CMK (cell line): ENCODE data around the gene EPHA7.

Experiments
- DNase-seq: peaks from one replicate; pipeline ENCODE4 v3.0.0-alpha.2; 2010; ENCODE audit warnings: low read depth

Gene EPHA7

GRCh38 chr6:93393554-93394074 lies 25.7 kb downstream of the EPHA7 start:
- no peak for DNase-seq

- no peak for DNase-seq
Measured at GRCh38 chr6:93392797-93393196, 26.6 kb downstream of the EPHA7 start.

GRCh38 chr6:93391965-93392364 lies 27.4 kb downstream of the EPHA7 start:
- DNase-seq: no peak

DNA sequence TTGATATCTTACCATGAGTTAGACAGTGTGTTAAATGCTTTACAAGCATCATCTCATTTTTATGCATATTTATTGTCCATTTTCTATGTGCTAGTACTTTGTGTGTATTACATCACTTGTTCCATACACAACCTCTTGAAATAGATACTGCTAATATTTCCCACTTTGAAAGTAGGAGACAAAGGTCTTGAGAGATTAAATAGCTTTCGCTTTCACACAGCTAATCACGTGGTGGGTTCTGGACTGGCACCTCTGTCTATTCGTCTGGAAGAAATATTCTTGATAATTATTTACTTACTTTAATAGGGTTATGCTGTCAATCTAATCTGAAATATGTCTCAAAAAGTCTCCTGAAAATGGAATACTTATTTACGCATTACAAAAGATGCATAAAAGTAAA lies 30.2 kb downstream of the EPHA7 start:
- DNase-seq: no peak

DNA sequence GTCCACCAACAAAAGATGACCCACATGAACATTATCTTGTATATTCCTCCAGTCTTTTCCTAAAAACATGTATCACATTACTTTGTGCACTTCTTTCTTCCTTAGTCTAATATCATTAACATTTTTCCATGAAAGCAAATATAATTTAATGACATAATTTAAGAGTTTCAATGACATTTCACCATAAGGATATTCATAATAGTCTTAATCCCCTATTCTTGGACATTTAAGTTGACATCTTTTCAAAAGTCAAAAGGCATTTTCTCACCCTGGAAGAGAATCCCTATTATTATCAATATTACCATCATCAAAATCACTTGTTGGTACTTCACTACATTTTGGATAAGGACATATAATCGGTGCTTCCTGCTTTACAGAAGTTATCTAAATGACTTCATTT lies 31.3 kb downstream of the EPHA7 start:
- DNase-seq: no peak

DNA sequence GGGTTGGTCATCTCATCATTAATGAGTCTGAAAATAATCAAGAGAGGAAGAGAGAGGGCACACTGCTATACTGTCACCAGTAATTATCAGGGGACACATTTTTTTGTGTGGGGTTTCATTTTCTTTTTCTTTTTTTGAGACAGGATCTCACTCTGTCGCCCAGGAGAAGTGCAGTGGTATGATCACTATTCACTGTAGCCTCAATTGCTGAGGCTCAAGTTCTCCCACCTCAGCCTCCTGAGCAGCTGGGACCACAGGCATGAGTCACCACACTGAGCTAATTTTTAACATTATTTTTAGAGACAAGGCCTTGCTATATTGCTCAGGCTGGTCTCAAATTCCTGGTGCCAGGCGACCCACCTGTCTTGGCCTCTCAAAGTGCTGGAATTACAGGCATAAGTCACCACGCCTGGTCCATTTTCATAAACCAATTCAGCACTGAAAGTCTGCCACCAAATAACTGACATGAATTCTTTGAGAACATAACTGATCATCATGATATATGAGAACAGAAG lies 43.3 kb downstream of the EPHA7 start:
- DNase-seq: no peak

GRCh38 chr6:93373445-93373844 lies 45.9 kb downstream of the EPHA7 start:
- no peak for DNase-seq

DNA sequence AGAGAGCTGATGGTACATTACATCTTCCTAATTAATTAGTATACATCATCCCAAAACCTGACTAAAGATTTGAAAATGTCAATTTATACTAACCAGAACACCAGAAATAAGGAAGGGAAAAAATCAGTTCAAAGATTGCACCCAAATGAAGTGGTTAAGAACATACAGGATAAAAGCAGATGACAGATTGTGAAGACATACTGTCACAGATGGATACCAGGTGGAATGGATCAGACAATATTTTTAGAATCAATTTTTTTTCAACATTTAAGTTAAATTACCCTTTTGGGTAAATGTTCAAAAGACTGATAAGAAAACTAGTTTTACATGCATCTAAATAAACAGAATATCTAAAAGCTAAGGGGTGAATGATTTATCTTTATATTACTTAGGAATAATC lies 47.6 kb downstream of the EPHA7 start:
- DNase-seq: no peak

- no peak for DNase-seq
Measured at GRCh38 chr6:93369586-93370134, 49.7 kb downstream of the EPHA7 start.

- no peak for DNase-seq
Measured at GRCh38 chr6:93366506-93366905, 52.9 kb downstream of the EPHA7 start.

DNA sequence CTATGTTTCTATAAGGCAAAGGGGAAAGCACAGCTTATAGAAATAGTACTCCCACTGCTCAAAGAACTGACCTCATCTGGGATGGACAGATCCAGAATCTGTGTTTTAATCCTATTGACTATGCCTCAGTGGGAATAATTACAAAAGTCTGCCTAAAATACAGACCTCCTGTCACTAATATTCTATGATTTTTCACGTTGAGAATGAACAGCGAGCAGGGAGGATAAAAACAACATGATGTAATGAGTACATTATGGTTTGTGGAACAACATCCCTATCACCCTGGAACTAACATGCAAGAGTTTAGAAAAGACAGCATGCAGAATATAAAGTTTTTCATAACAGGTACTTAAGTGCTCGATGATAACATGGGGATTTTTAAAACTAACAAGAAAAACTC lies 53.9 kb downstream of the EPHA7 start:
- no peak for DNase-seq

DNA sequence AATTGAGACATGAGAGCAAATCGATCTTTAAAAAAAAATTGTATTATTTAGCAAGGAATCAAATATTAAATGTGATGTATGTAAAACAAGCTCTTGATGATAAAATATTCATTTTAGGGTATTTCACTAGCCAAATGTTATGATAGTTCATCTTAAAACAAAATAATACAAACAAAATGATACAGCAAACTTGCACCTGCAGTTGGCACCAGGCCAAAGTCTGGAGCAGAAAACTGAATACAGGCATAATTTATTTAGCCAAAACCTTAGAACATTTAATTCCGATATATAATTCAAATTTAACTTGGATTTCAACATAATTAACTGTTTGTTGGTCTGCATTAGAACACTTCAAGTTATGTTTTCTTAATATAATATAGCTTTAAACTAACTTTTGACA lies 60.9 kb downstream of the EPHA7 start:
- DNase-seq: no peak

DNA sequence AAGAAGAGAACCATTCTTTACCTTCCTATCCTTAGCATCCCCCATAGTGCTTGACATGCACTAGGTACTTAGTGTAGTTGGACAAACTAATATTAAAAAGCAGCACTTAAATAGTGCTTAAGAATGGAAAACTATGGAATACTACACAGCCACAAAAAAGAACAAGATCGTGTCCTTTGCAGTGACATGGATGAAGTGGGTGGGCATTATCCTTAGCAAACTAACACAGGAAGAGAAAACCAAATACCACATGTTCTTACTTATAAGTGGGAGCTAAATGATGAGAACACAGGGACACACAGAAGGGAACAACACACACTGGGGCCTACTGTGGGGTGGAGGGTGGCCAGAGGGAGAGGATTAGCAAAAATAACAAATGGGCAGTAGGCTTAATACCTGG lies 66.8 kb downstream of the EPHA7 start:
- no peak for DNase-seq

DNA sequence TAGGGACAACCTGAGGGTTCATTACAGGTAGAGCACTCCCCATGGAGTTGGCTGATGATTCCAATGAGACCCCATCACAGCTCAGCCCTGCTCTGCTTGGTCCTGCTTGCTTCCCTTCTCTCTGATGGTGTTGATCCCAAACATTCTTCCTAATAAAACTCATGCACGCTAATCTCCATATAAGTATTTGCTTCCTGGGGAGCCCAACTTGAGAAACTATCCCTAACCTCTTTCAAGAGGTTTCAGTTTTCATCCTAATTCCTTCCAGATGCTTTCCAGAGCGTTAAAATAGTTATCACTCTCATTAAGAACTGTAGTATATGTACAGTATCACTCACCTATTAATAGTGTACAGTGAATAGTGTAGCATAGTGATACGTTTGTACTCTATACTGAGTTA lies 68.1 kb downstream of the EPHA7 start:
- DNase-seq: no peak

GRCh38 chr6:93350774-93351173 lies 68.6 kb downstream of the EPHA7 start:
- DNase-seq: no peak

DNA sequence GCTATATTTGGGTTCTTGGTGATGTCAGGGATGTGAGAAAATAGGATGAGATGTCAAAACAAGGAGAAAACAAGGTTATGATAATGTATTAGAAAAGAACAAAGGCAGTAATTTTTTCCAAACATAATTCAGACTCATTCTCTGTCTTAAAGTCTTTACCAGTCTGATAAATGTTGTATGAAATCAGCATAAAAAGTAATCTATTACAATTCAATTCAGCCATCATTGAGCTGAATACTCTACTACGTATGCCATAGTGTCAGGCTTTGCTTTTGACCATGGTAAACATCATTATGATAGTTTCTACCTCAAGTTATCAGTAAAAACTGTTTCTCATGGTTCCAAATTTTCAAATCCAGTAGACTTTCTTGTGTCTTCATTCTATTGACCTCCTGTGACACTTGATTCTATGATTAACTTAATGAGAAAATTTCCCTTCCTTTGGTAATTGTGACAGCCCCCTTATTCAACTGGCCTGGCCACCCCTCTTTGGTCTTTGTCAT lies 75.0 kb downstream of the EPHA7 start:
- no peak for DNase-seq

DNA sequence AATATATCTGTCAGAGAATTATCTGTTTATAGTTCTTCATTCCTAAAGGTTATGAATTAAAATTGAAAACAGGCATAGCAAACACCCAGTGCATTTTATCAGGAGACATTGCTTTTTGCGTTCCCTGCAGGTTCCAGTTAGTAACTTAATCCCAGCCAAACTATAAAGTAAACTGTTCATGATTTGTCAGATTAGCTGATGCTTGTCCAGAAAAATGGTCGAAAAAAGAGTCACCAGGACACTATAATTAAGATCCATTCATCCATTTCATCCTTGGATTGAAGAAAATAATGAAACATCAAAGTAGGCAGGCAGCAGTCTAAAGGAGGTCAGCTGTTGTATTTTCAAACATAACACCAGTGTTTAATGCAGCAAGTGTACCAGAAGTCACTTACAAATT lies 75.9 kb downstream of the EPHA7 start:
- no peak for DNase-seq

GRCh38 chr6:93341900-93342613 lies 77.3 kb downstream of the EPHA7 start:
- DNase-seq: no peak

- DNase-seq: no peak
Measured at GRCh38 chr6:93337772-93338394, 81.5 kb downstream of the EPHA7 start.

DNA sequence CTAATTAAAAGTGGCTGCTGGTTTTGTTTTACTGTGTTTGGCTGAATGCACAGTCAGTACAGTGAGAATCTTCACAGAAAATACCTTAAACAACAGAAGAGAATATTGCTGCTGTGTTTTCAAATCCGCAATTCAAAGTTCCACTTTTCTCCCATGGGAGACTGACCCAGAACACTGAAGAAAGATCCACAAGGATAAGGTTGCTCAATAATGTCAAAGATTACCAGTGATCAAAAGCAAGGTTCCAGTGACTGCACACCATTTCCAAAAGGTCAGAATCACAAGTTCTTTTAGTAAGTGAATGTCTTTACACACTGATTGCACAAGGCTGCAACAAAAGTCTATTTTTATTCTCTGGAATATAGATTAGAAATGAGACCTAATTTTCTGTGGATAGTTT lies 82.3 kb downstream of the EPHA7 start:
- no peak for DNase-seq

DNA sequence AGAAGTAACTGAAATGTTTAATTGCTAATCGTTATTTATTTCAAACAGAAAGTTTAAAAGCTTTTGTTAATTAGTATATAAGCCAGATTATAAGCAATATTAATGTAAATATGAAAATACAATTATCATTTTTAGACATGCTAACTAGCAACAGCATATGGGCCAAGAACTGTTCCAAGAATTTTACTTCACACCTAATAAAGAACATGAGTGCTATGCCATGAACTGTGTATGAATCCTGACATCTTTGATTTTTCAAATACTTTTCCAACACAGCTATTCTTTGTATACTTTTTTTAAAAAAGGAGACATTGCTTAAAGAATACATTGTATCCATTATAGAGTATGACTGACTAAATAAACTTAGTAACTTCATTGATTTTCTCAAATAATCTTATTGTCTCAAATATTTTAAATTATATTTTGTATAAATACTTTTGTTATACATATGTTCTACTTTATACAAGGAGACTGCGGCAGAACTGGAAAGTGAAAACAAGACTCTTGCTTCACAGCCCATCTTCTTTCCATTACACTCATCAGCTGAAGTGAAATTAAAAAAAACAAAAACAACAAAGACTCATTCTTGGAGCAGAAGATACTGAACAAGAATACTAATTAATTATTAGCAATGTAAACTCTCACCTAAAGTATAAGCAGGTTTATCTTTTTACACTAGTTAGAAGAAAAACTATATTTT lies 89.9 kb downstream of the EPHA7 start:
- no peak for DNase-seq

- DNase-seq: no peak
Measured at GRCh38 chr6:93327857-93328256, 91.5 kb downstream of the EPHA7 start.

DNA sequence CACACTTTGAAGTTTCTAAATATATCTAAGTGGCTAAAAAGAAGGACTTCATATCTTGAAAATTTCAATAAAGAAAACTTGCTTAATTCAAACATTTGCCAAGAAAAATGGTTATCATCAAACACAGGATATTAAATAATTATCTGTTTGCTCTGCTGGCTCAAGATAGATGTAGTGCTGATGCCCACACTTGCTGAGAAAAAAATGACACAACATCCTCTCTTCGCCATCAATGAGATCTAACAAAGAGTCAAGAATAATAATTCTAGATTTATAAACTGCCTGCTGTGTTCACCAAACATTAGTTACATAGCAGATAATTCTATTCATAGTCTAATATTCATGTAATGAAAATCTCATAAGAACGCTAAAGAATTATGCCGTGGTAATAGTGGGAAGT lies 93.6 kb downstream of the EPHA7 start:
- no peak for DNase-seq
